ENCODE measurements around the gene TAS2R60. TPM values are rescaled to one million over a fixed set of nuclear protein-coding genes. Genes with fewer than 3 reads are reported as not detected.
"Not testable (repeated sequence)": the region's sequence is repeated elsewhere in the genome, so short reads cannot be mapped to it uniquely, and the experiment has no call there.

TAS2R60 gene
- total RNA-seq, 1 donor from 2014 or later: not detected

DNA sequence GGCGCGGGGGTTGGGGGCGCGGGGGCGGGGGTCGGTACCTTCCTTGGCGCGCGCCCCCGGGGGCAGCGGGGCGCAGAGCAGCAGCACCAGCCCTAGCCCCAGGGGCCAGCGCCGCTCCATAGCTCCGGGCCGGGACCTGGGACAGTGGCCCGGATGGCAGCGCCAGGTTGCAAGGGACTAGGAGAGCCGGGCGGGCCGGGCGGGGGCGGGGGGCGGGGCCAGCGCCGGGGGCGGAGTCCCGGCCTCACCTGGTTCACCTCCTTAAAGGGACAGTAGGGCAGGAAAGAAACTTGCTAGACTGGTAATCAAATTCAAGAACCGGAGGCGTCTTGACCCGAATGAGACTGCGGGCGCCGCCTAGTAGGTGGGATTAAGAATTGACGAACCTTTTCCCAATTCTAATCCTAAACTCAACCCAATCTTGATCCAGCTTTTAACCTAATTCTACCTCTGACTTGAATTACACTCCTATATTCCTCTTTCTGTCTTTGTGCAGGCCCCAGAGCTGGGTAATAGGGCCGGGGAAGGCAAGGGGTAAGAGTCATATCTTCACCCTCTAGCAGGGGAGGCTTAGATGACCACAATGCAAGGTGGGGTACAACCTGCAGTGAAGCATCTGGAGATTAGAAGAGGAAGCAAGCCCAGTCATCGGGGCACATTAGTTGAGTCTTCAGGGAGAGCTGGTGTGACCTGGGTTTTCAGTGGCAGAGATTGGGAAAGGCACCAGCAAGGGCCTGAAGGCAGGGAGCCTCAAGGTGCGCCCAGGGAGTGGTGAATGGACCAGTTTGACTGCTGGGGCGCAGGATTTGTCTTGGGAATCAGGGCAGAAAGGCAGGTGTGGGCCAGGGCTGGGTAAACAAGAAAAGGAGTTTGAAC lies 34.3 kb upstream of the TAS2R60 start, which contains the start of gene EPHA1:
Gene EPHA1, minus strand, starts transcription at position 171 of the 876 bp plus-strand sequence. Its CDS starts 51 bp downstream, at position 120.
- TF ChIP-seq CTCF (conservative IDR thresholded peaks at IDR 0.05): peak; percentile 63
- no peak for DNase-seq (ENCODE audit: extremely low spot score, unreplicated experiment)
- Mint-ChIP-seq H3K27ac (peak within 1 kb of the TSS; percentile 73), H3K4me1 (ENCODE audit: unreplicated experiment) (peaks cover 27% of the 10 kb centered on the region), H3K36me3 (no peaks in the 10 kb centered on the region), H3K27me3 (peaks cover 7% of the 10 kb centered on the region), H3K9me3 (no peaks in the 10 kb centered on the region), H3K4me3 (peak within 1 kb of the TSS; percentile 90)

- H3K27ac Mint-ChIP-seq: no peak overlapping the region
- peaks cover 30% of the 10 kb centered on the region for H3K4me1 Mint-ChIP-seq (ENCODE audit: unreplicated experiment)
- DNase-seq (ENCODE audit: extremely low spot score, unreplicated experiment): no peak
- H3K36me3 Mint-ChIP-seq: no peaks in the 10 kb centered on the region
- TF ChIP-seq CTCF (conservative IDR thresholded peaks at IDR 0.05): no peak
- peaks cover 7% of the 10 kb centered on the region for H3K27me3 Mint-ChIP-seq
- no peaks in the 10 kb centered on the region for H3K9me3 Mint-ChIP-seq
- peak overlapping the region; percentile 62 for H3K4me3 Mint-ChIP-seq
Observed at GRCh38 chr7:143410521-143411004, 32.7 kb upstream of the TAS2R60 start.

GRCh38 chr7:143411976-143412708 lies 31.1 kb upstream of the TAS2R60 start:
- Mint-ChIP-seq H3K27ac (no peak overlapping the region), H3K4me1 (ENCODE audit: unreplicated experiment) (peaks cover 34% of the 10 kb centered on the region), H3K4me3 (no peak overlapping the region)

GRCh38 chr7:143413123-143413522 lies 30.1 kb upstream of the TAS2R60 start:
- Mint-ChIP-seq H3K36me3 (no peaks in the 10 kb centered on the region), H3K27me3 (peaks cover 4% of the 10 kb centered on the region), H3K4me3 (no peak overlapping the region), H3K9me3 (no peaks in the 10 kb centered on the region), H3K4me1 (ENCODE audit: unreplicated experiment) (peaks cover 26% of the 10 kb centered on the region), H3K27ac (no peak overlapping the region)
- no peak for DNase-seq (ENCODE audit: extremely low spot score, unreplicated experiment)
- TF ChIP-seq CTCF (conservative IDR thresholded peaks at IDR 0.05): no peak

More at GRCh38 chr7:143411976-143412708, 31.1 kb upstream of the TAS2R60 start:
- Mint-ChIP-seq H3K36me3 (no peaks in the 10 kb centered on the region), H3K9me3 (no peaks in the 10 kb centered on the region), H3K27me3 (peaks cover 7% of the 10 kb centered on the region)
- TF ChIP-seq CTCF (conservative IDR thresholded peaks at IDR 0.05): no peak
- no peak for DNase-seq (ENCODE audit: extremely low spot score, unreplicated experiment)

DNA sequence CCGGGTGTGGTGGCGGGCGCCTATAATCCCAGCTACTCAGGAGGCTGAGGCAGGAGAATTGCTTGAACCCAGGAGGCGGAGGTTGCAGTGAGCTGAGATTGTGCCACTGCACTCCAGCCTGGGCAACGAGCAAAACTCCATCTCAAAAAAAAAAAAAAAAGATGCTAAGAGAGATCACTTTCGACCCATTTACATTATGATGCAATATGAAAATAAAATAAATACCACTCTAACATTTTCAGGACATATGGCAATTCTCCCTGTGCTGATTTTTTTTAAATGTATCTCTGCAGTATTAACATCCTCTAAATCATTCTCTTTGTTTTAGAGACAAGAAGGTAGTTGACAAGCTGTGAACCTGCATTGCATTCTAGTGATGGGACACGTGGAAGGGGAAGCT lies 28.0 kb upstream of the TAS2R60 start:
- H3K27me3 Mint-ChIP-seq; H3K9me3 Mint-ChIP-seq; H3K36me3 Mint-ChIP-seq; DNase-seq (ENCODE audit: extremely low spot score, unreplicated experiment); H3K27ac Mint-ChIP-seq; H3K4me3 Mint-ChIP-seq: not testable (repeated sequence)
- H3K4me1 Mint-ChIP-seq (ENCODE audit: unreplicated experiment): peaks cover 15% of the 10 kb centered on the region

Data from type B pancreatic cell (in vitro differentiated cells).